22Rv1 (cell line): ENCODE measurements around the gene LGALS12.

Experiments used
- CTCF ChIP-seq: fragments of 450-650 bp; IDR thresholded peaks from 2 replicates; pipeline ENCODE4 v1.5.1; 2017; ENCODE audit warnings: mild to moderate bottlenecking
- ZFX ChIP-seq: fragments of 450-650 bp; IDR thresholded peaks from 2 replicates; pipeline ENCODE4 v1.6.1; 2017; ENCODE audit warnings: antibody characterized with exemption, borderline replicate concordance

GRCh38 chr11:63556404-63557013 lies 50.6 kb downstream of the LGALS12 start:
- TF ChIP-seq CTCF (no peak), ZFX (no peak)
